Right kidney (tissue), 1 donor: ENCODE measurements around the gene NRG2.

Experiments
- DNase-seq: peaks from one replicate; pipeline ENCODE4 v3.0.0-alpha.2; 2016

Gene NRG2

GRCh38 chr5:140041099-140041491 lies 2.0 kb downstream of the NRG2 start:
- DNase-seq, result no peak

DNA sequence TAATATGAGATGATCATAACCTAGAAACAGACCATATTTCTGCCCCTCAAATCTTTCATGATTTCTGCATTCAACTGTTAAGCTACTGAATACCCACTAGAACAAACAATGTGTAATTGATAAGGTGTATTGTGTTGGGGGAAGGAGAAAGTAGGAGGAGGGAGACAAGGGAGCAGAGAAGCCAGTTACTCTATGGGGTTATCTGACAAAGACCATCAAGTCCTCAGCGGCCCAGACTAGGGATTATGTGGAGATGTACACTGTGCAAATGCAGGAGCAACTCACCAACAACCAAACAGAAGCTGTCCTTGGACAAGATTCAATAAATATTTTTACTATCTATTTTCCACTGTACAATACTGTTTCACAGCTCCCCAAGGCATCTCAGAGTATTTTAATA lies 2.7 kb downstream of the NRG2 start:
- no peak for DNase-seq

DNA sequence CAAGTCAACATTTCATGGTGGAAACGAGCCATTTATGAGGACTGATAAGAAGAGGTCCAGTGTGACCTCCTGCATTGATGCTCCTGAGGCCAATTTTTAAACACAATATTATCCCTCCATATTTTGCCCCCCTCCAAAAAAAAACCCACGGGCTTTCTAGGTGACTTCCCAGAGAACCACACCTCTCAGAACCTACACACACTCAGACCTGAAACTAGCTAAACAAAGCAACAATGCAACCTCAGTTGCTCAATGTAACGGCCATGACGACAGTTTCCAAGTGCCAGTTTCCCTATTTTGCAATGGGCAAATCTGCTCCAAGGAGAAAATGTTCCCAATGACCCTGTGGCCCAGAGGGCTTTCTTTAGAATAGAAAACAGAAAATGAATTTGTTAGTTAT lies 3.5 kb downstream of the NRG2 start:
- no peak for DNase-seq

- peak; percentile 12 for DNase-seq
These were observed 4.6 kb downstream of the NRG2 start for GRCh38 chr5:140038373-140038957.

DNA sequence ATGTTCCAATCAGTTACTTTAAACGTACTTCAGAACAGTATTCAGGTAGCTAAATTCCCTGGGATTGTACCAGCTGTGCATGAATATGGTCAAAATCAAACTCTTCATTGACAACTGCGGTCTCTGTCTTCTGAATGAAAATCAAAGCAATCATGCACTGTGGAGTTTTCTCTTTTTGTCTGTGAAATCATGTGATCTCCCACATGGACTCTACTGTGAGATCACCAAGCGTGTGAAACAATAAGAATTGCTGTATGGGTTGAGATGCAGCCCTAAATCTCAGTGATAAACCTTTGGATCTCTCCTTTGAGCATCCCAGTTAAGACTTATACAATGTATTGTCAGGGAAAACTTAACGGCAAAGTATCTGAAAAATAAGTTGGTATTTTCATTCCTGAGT lies 6.1 kb downstream of the NRG2 start:
- no peak for DNase-seq

DNA sequence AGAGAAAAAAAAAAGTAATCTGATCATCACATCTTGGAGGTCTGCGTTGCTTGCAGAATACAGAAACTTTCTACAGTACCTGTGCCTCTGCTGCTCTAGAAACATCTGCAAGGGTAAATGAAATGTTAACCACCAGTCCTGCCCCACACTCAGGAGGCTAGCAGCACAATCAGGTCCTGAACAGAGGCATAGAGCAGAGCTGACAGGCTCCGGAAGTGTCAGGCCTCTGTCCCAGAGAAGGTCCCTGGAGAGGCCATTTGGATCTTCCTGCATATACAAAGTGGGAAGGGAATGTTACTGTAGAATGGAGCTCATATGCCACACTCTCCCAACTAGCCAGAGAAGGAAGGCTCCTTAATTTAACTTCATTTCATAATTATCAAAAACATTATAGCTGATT lies 7.2 kb downstream of the NRG2 start:
- DNase-seq, result no peak

DNA sequence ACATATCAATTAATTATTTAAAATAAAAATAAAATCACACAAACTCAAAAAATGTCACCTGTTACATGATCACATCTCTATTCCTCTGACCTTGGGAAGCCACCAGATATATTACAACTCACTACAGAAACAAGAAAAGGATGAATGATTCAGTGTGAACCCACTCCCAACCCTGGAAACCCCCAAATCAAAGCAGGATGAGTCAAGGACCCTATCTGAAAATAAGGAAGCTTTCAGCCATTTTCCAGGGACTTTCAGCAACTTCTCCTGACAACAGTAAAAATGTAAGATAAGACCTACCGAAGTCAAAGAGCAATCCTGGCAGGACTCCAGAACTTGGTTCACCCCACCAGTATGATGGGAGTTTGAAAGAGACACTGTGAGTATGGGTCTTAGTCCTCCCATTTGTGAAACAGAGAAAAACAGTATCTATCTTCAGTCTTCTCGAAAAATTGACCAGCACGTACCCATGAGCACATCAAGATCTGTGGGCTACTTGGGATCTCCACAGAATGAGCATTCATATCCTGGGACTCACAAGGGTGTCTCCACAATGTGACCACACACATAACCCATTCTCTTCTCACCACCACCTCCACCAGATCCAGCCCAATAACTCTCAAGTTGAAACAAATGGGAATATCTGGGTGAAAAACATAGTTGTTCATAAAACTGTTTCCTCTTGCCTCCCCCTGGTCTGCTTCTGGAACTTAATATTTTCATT lies 9.9 kb downstream of the NRG2 start:
- DNase-seq, result no peak

DNA sequence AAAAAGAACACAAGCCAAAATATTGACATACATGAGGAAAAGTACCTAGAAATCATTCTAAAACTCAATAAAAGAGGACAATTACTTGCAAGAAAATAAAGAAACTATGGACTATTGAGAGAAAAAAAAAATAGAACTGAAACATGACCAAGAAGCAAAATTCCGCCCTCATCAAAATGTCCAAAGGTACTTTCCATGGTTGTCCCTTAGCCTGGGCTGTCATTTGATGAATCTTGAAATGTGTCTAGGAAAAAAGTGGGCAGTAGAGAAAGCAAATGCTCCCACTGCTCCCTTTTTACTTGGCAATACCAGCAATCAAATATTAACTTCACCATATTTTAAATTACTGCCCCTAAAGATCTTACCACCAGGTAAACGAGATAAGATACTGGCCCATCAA lies 10.8 kb downstream of the NRG2 start:
- DNase-seq, result no peak

DNA sequence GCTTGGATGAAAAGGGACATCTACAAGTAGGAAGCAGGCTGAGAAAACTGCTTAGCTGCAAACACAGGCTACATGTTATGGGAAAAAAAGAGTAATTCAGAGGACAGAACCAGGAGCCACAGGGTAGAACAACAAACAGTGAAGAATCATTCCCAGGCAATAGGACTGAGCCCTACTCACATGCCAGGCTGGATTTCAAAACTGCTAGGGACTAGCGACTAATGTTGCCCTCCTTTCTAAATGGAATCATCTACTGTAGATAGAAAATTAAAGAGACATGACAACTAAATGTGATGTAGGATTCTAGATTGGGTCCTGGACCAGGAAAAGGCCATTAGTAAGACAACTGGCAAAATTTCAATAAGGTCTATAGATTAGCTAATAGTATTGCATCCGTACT lies 15.3 kb downstream of the NRG2 start:
- no peak for DNase-seq

DNA sequence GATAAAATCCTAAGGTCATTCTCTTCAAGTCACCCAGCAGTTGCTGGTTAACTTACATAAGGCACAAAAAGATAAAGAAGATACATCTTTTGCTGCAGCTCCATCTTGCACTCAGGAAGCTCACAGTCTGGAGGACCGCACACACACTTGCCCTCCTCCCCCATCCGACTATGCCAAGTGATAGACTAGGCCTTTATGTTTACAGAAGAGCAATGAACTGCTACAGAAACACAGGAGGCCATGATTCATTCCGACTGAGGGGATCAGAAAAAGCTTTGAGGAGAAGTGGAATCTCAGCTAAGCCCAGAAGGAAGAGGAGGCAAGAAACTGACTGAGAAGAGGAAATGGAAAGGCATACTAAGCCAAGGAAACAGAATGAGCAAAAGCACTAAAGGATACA lies 17.4 kb downstream of the NRG2 start:
- no peak for DNase-seq

DNA sequence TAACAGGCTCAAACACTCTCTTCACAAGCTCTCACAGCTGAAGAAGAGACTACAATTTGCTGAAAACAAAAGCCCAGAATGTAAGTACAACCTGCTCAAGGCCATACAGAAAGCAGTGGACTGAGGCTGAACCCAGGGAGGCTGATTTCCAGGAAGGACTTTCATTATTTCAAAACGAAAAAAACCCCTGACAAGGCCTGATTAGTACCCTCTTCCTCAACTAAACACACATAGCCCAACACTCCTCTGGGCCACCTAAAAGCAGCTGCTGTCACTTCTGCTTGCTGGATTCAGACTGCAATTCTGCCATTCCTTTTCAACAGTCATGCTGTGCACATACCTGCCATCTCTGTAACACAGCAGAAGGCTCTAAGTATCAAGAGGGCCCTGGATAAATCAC lies 18.2 kb downstream of the NRG2 start:
- no peak for DNase-seq

DNA sequence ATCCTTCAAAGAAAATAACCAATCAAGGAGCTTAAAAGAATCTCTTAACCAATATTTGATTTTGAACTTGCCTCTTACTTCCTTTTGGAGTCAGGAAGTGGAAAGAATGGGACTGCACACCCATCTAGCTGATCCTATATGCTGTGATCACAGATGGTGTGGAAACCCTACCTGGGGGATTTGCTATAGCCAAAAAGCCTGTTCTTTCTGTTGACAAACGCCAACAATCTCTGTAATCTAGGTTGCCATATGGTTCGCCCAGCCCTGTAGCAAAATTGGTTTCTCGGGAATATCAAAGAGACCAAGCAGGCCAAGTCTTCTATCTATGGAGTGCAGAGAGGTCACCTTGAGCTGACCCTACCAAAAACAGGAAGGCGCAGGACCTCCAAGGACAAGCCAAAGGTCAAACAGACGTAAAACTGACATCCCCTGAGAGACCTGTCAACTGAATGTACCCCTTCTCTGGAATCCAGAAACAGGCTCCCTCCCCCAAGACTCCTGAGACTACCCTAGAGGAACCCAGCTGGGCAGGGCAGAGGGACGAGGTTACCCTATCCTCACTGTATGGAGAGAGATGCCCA lies 19.4 kb downstream of the NRG2 start:
- DNase-seq, result no peak

GRCh38 chr5:140020601-140021177 lies 22.4 kb downstream of the NRG2 start:
- DNase-seq, result no peak

GRCh38 chr5:140018920-140019644 lies 24.0 kb downstream of the NRG2 start:
- no peak for DNase-seq

DNA sequence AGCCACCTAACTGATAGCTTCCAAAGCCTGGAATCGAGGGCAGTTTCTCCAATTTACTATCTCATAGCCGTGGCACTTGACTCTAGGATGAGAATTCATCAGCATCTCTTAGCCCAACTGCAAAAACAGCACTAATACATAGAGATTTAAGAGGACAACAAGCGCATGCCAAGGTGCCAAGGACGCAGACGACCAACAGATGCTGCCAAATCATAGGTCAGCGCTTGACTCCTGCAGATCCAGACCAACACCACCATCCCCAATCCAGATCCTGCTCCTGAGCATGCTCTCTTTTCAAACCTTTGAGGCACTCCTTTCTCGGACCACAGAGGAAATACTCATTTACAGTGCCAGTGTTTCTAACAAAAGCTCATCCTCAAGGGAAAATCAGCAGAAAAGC lies 24.6 kb downstream of the NRG2 start:
- DNase-seq, result no peak

GRCh38 chr5:140018096-140018481 lies 25.0 kb downstream of the NRG2 start:
- no peak for DNase-seq

DNA sequence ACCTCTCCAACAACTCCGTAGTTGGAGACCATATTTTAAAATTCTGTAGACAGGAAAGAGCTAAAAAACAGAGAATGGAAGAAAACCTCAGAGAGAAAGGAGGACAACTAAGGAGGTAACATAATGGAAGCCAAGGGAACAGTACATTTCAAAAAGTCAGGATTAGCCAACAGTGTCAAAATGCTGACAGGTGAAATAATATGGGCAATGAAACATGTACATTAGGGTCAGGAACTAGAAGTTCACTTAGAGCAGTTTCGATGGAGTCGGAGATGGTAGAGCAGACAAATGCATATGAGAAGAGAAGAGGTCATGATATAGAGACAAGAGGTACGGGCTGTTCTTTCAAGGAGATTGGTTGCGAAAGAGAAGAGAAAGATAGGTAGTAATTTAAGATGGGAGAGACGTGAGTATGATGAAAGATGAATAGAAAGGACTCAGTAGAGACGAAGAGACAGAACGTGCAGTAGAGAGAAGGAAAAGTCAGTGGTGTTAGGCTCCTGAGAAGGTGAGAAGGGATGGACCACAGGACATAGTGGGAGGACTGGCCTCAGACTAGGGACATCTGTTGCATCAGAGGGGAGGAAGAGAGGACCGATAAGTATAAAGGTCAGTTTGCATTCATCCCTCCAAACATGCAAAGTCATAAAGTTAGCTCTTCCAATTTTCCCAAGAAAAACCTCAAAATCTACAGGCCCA lies 25.6 kb downstream of the NRG2 start:
- DNase-seq, result no peak

GRCh38 chr5:140015706-140016105 lies 27.4 kb downstream of the NRG2 start:
- DNase-seq, result no peak

- DNase-seq, result no peak
These were observed 28.3 kb downstream of the NRG2 start for GRCh38 chr5:140014751-140015150.

- no peak for DNase-seq
These were observed 29.6 kb downstream of the NRG2 start for GRCh38 chr5:140013536-140013935.

DNA sequence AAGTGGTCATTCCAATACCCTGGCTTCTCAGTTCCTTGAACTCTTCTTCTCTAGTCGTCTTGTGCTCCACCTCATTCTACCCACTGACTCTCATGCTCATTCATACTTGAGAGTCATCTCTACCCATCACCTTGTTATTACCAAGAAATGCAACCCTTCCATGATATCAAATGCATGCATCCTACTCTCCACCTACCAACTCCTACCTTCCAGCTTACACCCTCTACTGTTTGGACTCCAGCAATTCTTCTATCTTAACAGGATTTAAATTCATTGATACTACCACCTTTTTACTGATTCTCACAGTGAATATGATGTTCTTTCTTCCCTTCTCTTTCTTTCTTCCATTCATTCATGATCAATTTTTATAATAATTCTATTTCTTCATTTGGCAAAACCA lies 30.7 kb downstream of the NRG2 start:
- no peak for DNase-seq

GRCh38 chr5:140011297-140011802 lies 31.7 kb downstream of the NRG2 start:
- no peak for DNase-seq
